ENCODE results near the gene HLA-DRA. TPM values are rescaled to one million over a fixed set of nuclear protein-coding genes. Genes with fewer than 3 reads are reported as not detected.

HLA-DRA gene
- total RNA-seq, 2 experiments from 2014 or later: 1.1 to 1.6 TPM

- Mint-ChIP-seq H3K27ac (no peak overlapping the region), H3K36me3 (ENCODE audit: low read depth) (no peaks in the 10 kb centered on the region), H3K4me3 (no peak overlapping the region), H3K9me3 (no peaks in the 10 kb centered on the region), H3K4me1 (ENCODE audit: low read depth) (peaks cover 2% of the 10 kb centered on the region), H3K27me3 (ENCODE audit: low read depth) (peaks cover 25% of the 10 kb centered on the region)
- CTCF ChIA-PET: interaction anchor here (1.0 to 4.4 kb wide), 5 partner anchors 10 to 291 kb away, joined by 3 to 48 read pairs (median 4); no protein-coding TSS in a partner anchor
- no peak for DNase-seq
- intact Hi-C loops (cut with micrococcal nuclease): no loop called here
These were observed 27.9 kb upstream of the HLA-DRA start for GRCh38 chr6:32411566-32412327.

GRCh38 chr6:32413427-32414047 is 26.1 kb upstream of the HLA-DRA start:
- CTCF ChIA-PET: interaction anchor here (0.6 to 4.4 kb wide), 31 partner anchors 10 to 455 kb away, joined by 3 to 48 read pairs (median 4); partner anchors contain the start of gene TAP2
- no peak overlapping the region for H3K4me3 Mint-ChIP-seq
- DNase-seq: peak; percentile 92
- no peaks in the 10 kb centered on the region for H3K36me3 Mint-ChIP-seq (ENCODE audit: low read depth)
- H3K27ac Mint-ChIP-seq: no peak overlapping the region
- intact Hi-C loops (cut with micrococcal nuclease): loop anchor here (1.0 to 2.0 kb wide), 6 partner anchors 19 to 455 kb away; no protein-coding TSS in a partner anchor
- no peaks in the 10 kb centered on the region for H3K9me3 Mint-ChIP-seq
- H3K27me3 Mint-ChIP-seq (ENCODE audit: low read depth): peaks cover 29% of the 10 kb centered on the region
- peaks cover 2% of the 10 kb centered on the region for H3K4me1 Mint-ChIP-seq (ENCODE audit: low read depth)

- DNase-seq: peak; percentile 90
- H3K36me3 Mint-ChIP-seq (ENCODE audit: low read depth): no peaks in the 10 kb centered on the region
- H3K4me3 Mint-ChIP-seq: no peak overlapping the region
- CTCF ChIA-PET: interaction anchor here (1.0 to 4.4 kb wide), 10 partner anchors 12 to 384 kb away, joined by 3 to 48 read pairs (median 8); no protein-coding TSS in a partner anchor
- intact Hi-C loops (cut with micrococcal nuclease): loop anchor here (1.0 to 2.0 kb wide), 2 partner anchors 17 to 277 kb away; no protein-coding TSS in a partner anchor
- peaks cover 7% of the 10 kb centered on the region for H3K4me1 Mint-ChIP-seq (ENCODE audit: low read depth)
- peaks cover 34% of the 10 kb centered on the region for H3K27me3 Mint-ChIP-seq (ENCODE audit: low read depth)
- no peaks in the 10 kb centered on the region for H3K9me3 Mint-ChIP-seq
- H3K27ac Mint-ChIP-seq: no peak overlapping the region
These were observed 24.1 kb upstream of the HLA-DRA start for GRCh38 chr6:32415521-32416019.

DNA sequence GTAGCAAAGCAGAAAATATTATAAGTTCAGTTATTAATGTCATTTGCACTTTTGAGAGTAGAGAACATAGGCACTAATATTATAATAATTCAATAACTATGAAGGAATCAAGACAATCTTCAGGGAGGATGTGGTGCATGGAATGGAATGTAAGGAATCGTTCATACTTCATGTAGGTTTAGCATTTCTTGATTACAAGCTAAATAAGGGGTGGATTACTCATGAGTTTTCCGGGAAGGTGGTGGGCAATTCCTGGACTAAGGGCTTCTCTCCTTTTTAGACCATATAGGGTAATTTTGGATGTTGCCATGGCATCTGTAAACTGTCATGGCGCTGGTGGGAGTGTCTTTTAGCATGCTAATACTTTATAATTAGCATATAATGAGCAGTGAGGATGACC is 23.7 kb upstream of the HLA-DRA start:
- H3K27me3 Mint-ChIP-seq (ENCODE audit: low read depth): peaks cover 36% of the 10 kb centered on the region
- intact Hi-C loops (cut with micrococcal nuclease): no loop called here
- H3K27ac Mint-ChIP-seq: no peak overlapping the region
- DNase-seq: no peak
- H3K9me3 Mint-ChIP-seq: no peaks in the 10 kb centered on the region
- no peaks in the 10 kb centered on the region for H3K36me3 Mint-ChIP-seq (ENCODE audit: low read depth)
- H3K4me3 Mint-ChIP-seq: no peak overlapping the region
- peaks cover 7% of the 10 kb centered on the region for H3K4me1 Mint-ChIP-seq (ENCODE audit: low read depth)
- CTCF ChIA-PET: interaction anchor here (0.7 to 3.9 kb wide), 7 partner anchors 72 to 383 kb away, joined by 3 to 26 read pairs (median 3); no protein-coding TSS in a partner anchor

- no peak for DNase-seq
- H3K27ac Mint-ChIP-seq: no peak overlapping the region
- peaks cover 1% of the 10 kb centered on the region for H3K4me1 Mint-ChIP-seq (ENCODE audit: low read depth)
- CTCF ChIA-PET: interaction anchor here (0.9 to 2.2 kb wide), 6 partner anchors 11 to 362 kb away, joined by 3 to 8 read pairs (median 4); no protein-coding TSS in a partner anchor
- intact Hi-C loops (cut with micrococcal nuclease): no loop called here
- H3K4me3 Mint-ChIP-seq: no peak overlapping the region
- no peaks in the 10 kb centered on the region for H3K36me3 Mint-ChIP-seq (ENCODE audit: low read depth)
- H3K9me3 Mint-ChIP-seq: no peaks in the 10 kb centered on the region
- peaks cover 4% of the 10 kb centered on the region for H3K27me3 Mint-ChIP-seq (ENCODE audit: low read depth)
These were observed 14.9 kb upstream of the HLA-DRA start for GRCh38 chr6:32424589-32425300.

DNA sequence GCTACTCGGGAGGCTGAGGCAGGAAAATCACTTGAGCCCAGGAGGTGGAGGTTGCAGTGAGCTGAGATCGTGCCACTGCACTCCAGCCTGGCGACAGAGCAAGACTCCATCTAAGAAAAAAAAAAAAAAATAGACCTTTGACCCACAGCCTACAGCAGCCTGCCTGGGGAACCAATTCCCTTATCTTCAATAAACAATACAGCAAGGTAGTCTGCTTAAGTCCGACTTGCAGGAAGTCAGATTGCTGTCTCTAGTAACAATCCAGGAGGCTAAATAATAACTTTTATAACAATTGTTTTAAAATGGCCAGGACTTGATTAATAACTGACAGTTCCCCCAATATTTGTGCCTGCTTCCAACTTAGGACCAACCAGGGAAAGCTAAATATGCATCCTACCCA is 13.3 kb upstream of the HLA-DRA start:
- intact Hi-C loops (cut with micrococcal nuclease): no loop called here
- H3K4me1 Mint-ChIP-seq (ENCODE audit: low read depth): no peaks in the 10 kb centered on the region
- CTCF ChIA-PET: interaction anchor here (1.4 kb wide), 1 partner anchor 274 kb away, joined by 3 read pairs; no protein-coding TSS in a partner anchor
- H3K4me3 Mint-ChIP-seq: no peak overlapping the region
- H3K27me3 Mint-ChIP-seq (ENCODE audit: low read depth): peaks cover 2% of the 10 kb centered on the region
- no peak overlapping the region for H3K27ac Mint-ChIP-seq
- DNase-seq: no peak
- H3K9me3 Mint-ChIP-seq: no peaks in the 10 kb centered on the region
- H3K36me3 Mint-ChIP-seq (ENCODE audit: low read depth): no peaks in the 10 kb centered on the region

DNA sequence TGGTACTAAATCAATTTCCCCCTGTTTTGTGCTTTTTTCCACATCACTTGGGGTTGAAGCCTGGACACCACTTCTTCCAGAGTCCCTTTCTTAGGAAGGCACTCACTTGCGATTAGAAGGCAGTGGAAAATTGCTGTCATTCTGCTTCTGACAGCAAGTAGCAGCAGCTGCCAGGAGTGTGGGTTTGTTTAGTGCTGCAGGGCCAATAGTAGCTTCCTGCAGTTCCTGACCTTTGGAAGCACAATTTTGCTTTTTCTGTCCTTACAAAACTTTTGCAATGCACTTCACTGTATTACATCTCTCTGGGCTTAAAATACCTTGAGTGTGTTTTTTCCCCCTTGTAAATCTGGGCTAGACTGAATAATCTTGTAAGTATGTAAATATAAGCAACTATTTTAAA is 12.5 kb upstream of the HLA-DRA start:
- Mint-ChIP-seq H3K9me3 (no peaks in the 10 kb centered on the region), H3K4me3 (no peak overlapping the region), H3K27me3 (ENCODE audit: low read depth) (peaks cover 2% of the 10 kb centered on the region), H3K4me1 (ENCODE audit: low read depth) (no peaks in the 10 kb centered on the region), H3K36me3 (ENCODE audit: low read depth) (no peaks in the 10 kb centered on the region), H3K27ac (no peak overlapping the region)
- no peak for DNase-seq
- intact Hi-C loops (cut with micrococcal nuclease): no loop called here
- CTCF ChIA-PET: no interaction called here

- DNase-seq: no peak
- peaks cover 2% of the 10 kb centered on the region for H3K27me3 Mint-ChIP-seq (ENCODE audit: low read depth)
- H3K9me3 Mint-ChIP-seq: no peaks in the 10 kb centered on the region
- no peak overlapping the region for H3K4me3 Mint-ChIP-seq
- CTCF ChIA-PET: no interaction called here
- no peaks in the 10 kb centered on the region for H3K4me1 Mint-ChIP-seq (ENCODE audit: low read depth)
- no peaks in the 10 kb centered on the region for H3K36me3 Mint-ChIP-seq (ENCODE audit: low read depth)
- no peak overlapping the region for H3K27ac Mint-ChIP-seq
- intact Hi-C loops (cut with micrococcal nuclease): no loop called here
These were observed 11.7 kb upstream of the HLA-DRA start for GRCh38 chr6:32427934-32428474.

- no peaks in the 10 kb centered on the region for H3K36me3 Mint-ChIP-seq (ENCODE audit: low read depth)
- CTCF ChIA-PET: interaction anchor here (1.6 kb wide), 1 partner anchor 17 kb away, joined by 3 read pairs; no protein-coding TSS in a partner anchor
- H3K4me1 Mint-ChIP-seq (ENCODE audit: low read depth): no peaks in the 10 kb centered on the region
- DNase-seq: no peak
- intact Hi-C loops (cut with micrococcal nuclease): loop anchor here (5.0 kb wide), 1 partner anchor 367 kb away; no protein-coding TSS in a partner anchor
- peaks cover 2% of the 10 kb centered on the region for H3K27me3 Mint-ChIP-seq (ENCODE audit: low read depth)
- no peaks in the 10 kb centered on the region for H3K9me3 Mint-ChIP-seq
- H3K27ac Mint-ChIP-seq: no peak overlapping the region
- no peak overlapping the region for H3K4me3 Mint-ChIP-seq
These were observed 9.5 kb upstream of the HLA-DRA start for GRCh38 chr6:32430179-32430578.

DNA sequence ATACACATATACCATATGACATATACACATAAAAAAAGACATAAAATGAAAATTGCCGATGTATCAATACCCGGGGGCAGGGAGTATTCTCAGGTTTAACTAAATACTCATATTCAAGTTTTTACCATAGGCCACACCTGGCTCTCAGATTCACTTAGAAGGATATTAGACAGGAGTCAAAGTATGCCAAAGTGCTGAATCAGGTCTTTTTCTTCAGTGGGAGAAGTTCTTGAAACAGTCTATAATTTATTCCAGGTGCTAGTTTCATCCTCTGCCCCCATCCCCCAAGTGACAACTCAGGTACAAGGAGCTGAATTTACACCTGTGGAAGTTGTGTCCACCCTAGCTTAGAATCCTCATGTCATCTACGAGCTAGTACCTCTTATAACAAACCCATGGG is 8.5 kb upstream of the HLA-DRA start:
- no peak overlapping the region for H3K4me3 Mint-ChIP-seq
- H3K4me1 Mint-ChIP-seq (ENCODE audit: low read depth): no peaks in the 10 kb centered on the region
- H3K36me3 Mint-ChIP-seq (ENCODE audit: low read depth): no peaks in the 10 kb centered on the region
- intact Hi-C loops (cut with micrococcal nuclease): loop anchor here (5.0 kb wide), 1 partner anchor 366 kb away; no protein-coding TSS in a partner anchor
- H3K27ac Mint-ChIP-seq: no peak overlapping the region
- CTCF ChIA-PET: interaction anchor here (0.7 to 2.1 kb wide), 5 partner anchors 12 to 437 kb away, joined by 3 to 6 read pairs (median 5); no protein-coding TSS in a partner anchor
- H3K9me3 Mint-ChIP-seq: no peaks in the 10 kb centered on the region
- DNase-seq: no peak
- H3K27me3 Mint-ChIP-seq (ENCODE audit: low read depth): peaks cover 2% of the 10 kb centered on the region

GRCh38 chr6:32432050-32432450 is 7.6 kb upstream of the HLA-DRA start:
- H3K4me3 Mint-ChIP-seq: no peak overlapping the region
- H3K4me1 Mint-ChIP-seq (ENCODE audit: low read depth): no peaks in the 10 kb centered on the region
- H3K27ac Mint-ChIP-seq: no peak overlapping the region
- no peak for DNase-seq
- no peaks in the 10 kb centered on the region for H3K9me3 Mint-ChIP-seq
- no peaks in the 10 kb centered on the region for H3K36me3 Mint-ChIP-seq (ENCODE audit: low read depth)
- intact Hi-C loops (cut with micrococcal nuclease): loop anchor here (1.0 to 5.0 kb wide), 6 partner anchors 17 to 436 kb away; no protein-coding TSS in a partner anchor
- H3K27me3 Mint-ChIP-seq (ENCODE audit: low read depth): peaks cover 2% of the 10 kb centered on the region
- CTCF ChIA-PET: interaction anchor here (0.6 to 2.3 kb wide), 15 partner anchors 13 to 436 kb away, joined by 3 to 7 read pairs (median 4); no protein-coding TSS in a partner anchor

Measured in activated naive CD4-positive, alpha-beta T cell treated with anti-CD3 and anti-CD28 coated beads for 36 hours (primary cell).